DMS 273 (cell line): ENCODE results near the gene SLC44A1.

Experiments
- DNase-seq: peaks from one replicate; lab custom pipeline; 2025; ENCODE audit not compliant: unreplicated experiment; lab: John Stamatoyannopoulos, UW

SLC44A1 gene

DNA sequence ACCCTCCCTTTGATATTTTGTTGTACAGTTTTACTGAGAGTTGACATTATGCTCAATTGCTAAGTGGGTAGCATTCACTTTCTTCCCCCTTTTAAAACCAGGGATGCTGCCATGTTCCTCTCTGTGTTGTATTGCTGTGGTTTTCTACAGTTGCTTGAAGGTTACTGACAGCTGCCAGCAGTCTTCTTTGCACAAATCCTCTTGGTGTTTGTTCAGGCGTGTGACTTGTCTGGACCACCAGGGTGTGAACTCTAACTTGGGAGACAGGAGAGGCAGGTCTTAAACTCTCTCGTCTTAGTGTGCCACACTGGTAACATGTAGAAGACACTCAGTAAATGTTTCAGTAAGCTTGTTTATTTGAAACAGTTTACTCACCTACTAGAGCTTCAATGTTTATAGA is 25.1 kb downstream of the SLC44A1 start:
- DNase-seq = no peak

GRCh38 chr9:105270711-105271110 is 26.3 kb downstream of the SLC44A1 start:
- DNase-seq = no peak

- DNase-seq = no peak
Observed at GRCh38 chr9:105273731-105274130, 29.3 kb downstream of the SLC44A1 start.

GRCh38 chr9:105275111-105275510 is 30.7 kb downstream of the SLC44A1 start:
- no peak for DNase-seq

DNA sequence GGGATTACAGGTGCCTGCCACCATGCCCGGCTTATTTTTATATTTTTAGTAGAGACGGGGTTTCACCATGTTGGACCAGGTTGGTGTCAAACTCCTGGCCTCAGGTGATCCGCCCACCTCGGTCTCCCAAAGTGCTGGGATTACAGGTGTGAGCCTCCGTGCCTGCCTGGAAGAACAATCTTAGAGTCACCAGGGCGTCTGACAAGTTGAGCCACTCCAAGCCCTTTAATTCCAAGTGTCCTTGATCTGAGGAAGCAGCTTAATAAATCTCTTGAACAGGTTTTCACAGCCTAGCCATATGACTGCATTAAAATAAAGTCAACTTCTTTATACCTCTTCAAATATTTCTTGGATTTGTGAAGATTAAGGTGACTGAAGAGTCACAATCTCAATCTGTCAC is 31.5 kb downstream of the SLC44A1 start:
- DNase-seq = no peak

DNA sequence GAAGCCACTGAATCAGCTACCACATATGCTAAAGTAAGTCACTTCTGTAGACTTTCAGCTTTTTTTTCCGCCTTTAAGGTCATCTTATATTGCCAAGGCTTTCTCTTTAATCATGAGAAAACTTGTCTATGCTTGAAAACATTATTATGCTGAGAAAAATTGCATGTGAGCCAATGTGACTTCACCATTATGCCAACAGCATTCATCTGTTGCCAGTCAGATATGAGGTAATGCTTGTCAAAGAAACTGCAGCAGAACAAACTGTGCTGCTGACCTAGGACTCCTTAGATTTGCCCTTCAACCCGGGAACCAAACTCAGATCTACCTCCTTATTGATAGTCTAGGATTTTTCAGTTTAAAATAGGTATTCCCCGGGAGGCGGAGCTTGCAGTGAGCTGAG is 34.3 kb downstream of the SLC44A1 start:
- DNase-seq = no peak

DNA sequence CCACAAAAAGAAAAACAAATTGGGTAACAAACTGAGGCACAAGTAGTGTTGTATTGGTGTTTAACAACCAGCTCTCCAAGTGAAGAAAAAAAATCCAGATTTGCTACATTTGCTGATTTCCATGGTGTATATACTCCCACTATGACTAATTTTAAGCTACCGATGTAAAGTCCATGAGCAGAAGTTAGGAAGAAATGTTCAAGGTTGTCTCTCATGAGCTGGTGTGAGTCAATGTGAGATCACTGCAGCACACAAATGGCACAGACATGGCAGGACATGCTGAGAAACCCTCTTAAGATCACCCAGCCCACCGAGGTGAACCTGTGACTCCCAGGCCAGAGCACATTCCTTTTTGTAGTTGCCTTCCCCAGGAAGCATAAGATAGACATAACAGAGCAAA is 36.2 kb downstream of the SLC44A1 start:
- DNase-seq = no peak

- DNase-seq = no peak
Observed at GRCh38 chr9:105281272-105281671, 36.8 kb downstream of the SLC44A1 start.

DNA sequence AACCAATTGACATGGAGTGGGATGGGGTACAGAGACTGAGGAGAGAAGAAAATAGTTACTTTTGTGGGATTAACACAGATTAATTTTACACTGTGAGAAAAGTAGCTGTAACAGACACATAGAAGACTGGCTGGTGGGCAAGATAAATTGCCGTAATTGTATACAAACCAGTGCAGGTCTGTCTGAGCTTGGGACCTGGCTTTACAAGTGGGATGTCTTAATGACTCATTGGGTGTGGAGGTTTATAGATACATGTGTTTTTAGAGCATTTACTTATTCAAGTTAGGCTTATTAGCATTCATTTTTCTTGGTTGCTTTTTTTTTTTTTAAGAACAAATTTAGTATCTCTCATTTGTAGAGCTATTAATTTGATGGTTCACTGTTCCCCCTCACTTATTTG is 37.5 kb downstream of the SLC44A1 start:
- no peak for DNase-seq

DNA sequence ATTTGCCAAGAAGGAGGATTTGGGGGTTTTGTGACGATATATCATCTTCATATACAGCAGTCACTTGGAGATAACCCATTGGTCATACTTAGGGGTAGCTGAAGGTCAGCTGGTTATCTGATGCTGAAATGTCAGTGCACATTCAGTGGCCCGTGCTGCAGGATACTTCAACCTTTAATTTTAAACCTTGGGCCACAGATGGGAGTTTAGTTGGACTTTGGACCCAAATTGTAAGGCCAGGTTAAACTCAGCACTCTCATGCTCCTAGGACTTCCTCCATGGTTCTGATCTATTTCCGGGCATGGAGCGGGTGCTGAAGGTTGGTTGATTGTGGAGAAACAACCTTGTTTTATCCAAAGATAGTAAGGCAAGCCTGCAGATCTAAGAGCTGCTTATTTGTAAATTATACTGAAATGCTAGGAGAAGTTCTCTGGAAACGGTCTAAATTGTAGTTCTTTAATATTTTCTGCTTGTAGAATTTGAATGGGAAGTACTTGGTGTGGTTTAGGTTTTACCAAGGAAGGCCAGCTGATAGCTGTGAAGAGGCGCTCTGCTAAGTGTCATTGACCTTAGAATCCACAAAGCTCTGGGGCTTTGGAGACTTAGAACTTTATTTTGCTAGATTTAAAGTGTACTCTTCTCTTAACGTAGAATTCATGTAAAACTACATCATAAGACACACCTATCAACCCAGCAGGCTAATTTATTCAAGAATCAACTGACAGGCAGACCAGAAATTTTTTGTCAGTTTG is 38.6 kb downstream of the SLC44A1 start:
- no peak for DNase-seq

DNA sequence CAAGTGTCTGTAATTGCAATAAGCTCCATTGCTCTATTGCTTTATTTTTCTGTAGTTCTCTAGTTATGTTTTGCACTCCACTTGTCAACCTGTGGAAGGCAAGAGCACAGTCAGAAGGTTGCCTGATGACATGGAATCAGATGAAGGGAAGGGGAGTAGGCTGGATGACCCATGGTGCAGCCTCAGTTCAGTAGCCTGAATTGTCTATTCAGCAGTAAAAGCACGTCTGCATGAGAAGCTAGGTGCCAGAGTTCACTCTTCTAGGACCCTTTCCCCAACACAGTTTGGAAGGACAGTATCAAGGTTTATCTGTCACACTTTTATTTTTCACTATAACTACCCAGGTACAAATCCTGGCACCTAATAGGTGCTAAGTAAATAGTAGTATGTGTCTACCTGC is 39.3 kb downstream of the SLC44A1 start:
- no peak for DNase-seq

- DNase-seq = no peak
Observed at GRCh38 chr9:105284463-105284862, 40.0 kb downstream of the SLC44A1 start.

DNA sequence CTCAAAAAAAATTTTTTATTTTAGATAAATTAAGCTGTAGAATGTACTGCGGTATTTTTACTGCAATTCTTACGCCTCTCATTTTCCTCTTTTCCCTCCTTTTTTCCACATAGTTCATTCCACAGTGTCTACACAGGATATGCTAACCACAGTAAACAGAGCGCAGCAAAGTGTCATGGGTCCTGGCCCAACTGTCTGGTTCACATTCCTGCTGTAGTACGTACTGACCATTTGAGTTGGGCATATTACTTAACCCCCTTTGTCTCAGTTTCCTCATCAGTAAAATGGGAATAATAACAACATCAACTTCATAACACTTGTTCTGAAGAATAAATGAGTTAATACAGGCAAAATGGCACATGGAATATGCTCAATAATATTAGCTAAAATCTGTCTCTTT is 41.6 kb downstream of the SLC44A1 start:
- no peak for DNase-seq

GRCh38 chr9:105289305-105289704 is 44.9 kb downstream of the SLC44A1 start:
- no peak for DNase-seq

DNA sequence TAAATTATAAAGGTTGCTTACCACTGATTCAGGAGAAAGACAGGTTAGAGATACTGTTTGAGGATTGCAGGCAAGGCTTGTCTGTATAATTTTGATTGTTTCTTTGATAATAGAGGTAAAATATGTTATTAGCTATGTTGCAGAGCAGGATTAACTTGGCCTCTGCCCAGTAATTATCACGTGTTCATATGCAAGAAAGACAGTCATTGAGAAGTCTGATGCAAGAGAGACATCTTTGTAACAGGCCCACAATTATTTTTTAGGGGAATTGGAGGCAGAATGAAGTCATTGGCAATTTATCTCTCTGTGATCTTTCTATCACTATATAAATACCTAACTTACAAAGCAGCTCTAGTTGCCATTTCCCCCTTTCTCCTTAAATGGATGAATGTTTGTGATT is 46.0 kb downstream of the SLC44A1 start:
- DNase-seq = peak; percentile 4

GRCh38 chr9:105290954-105291353 is 46.5 kb downstream of the SLC44A1 start:
- no peak for DNase-seq

DNA sequence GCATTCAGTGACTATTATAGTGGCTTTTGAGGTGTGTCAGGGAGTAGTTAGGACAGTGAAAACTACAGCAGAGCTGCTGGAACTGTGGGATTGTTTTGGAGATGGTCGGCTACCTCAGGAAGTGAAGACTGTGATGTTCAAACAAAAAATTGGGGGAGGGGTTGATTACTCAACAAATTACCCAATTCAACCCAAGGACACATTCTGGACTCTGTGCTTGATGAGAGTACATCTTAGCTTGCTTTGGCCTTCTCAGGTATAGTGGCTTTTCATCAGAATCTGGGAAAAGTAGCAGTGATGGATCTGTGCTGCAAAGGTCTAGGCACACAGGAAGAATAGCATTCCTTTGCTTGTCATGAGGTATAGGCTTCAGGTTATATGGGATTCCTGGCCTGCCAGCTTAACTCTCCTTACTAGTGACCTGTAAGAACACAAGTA is 47.0 kb downstream of the SLC44A1 start:
- DNase-seq = no peak

GRCh38 chr9:105291938-105292337 is 47.5 kb downstream of the SLC44A1 start:
- no peak for DNase-seq

- DNase-seq = peak; percentile 10
Observed at GRCh38 chr9:105293408-105293807, 49.0 kb downstream of the SLC44A1 start.

DNA sequence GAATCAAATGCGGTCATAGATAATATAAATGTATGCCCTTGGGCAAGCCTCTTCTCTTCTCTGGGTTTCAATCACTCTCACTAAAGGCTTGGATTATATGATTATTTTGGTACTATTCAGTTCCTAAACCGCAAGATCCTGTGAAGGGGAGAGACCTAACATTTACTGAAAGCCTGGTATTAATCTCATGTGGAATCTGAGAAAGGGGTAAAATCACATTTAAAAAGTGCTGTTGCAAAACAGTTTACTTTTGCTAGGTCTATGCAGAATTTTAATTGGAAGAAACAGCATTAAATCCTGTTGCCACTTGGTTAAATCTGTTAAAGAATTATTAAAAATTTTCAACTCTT is 50.7 kb downstream of the SLC44A1 start:
- DNase-seq = no peak

GRCh38 chr9:105295986-105296385 is 51.5 kb downstream of the SLC44A1 start:
- DNase-seq = no peak

DNA sequence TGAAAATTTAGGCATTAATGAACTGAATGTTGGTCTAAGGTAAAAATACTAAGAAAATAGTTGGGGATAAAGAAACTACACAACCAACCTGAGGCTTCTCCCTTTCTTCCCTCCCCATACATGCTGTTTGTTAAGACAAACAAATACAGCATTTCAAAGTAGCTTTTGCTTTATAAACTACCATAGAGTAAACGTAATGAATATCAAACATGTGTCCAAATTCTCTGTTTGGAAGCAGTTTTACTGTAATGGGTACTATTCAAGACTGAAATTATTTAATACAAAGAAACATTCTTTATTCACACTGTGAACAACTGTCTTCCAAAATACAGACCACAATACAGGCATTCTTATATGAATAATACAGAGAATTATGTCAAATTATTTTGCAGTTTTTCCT is 52.0 kb downstream of the SLC44A1 start:
- DNase-seq = no peak

DNA sequence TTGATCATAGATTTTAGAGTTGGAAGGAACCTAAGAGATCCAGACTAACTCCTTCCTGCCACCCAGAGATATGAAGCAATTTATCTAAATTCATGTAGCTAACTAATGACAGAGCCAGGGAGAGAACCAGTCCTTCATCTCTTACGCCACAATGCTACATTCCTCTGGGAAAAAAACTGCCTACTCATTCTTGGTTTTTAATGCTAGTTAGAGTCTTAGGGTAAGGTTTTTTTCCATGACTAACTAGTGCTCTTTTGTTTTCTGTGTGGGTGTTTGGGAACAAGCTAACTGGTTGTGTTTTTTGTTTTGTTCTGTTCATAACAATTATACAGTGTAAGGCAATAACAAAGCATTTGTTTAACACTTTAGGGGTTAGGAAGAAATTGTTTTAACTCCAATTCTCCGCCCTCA is 52.4 kb downstream of the SLC44A1 start:
- no peak for DNase-seq
